Uterus (tissue), 2 donors: Measurements from ENCODE around the gene MAN2A1.

Experiments
- CTCF ChIP-seq, 4 experiments: fragments of 200-600 bp in 2 of 4; fragments of 450-650 bp in 2 of 4; sonication (generic) in 2 of 4; IDR thresholded peaks; one replicate each; pipeline ENCODE4 v1.5.1; 2016 to 2019; ENCODE audit warnings: antibody characterized with exemption in 4 of 4, mild to moderate bottlenecking in 2 of 4, moderate library complexity in 1 of 4
- POLR2A ChIP-seq, 2 donors: fragments of 450-650 bp; IDR thresholded peaks; one replicate each; pipeline ENCODE4 v1.6.1; 2016; ENCODE audit warnings: antibody characterized with exemption in 2 of 2, mild to moderate bottlenecking in 1 of 2, moderate library complexity in 1 of 2

DNA sequence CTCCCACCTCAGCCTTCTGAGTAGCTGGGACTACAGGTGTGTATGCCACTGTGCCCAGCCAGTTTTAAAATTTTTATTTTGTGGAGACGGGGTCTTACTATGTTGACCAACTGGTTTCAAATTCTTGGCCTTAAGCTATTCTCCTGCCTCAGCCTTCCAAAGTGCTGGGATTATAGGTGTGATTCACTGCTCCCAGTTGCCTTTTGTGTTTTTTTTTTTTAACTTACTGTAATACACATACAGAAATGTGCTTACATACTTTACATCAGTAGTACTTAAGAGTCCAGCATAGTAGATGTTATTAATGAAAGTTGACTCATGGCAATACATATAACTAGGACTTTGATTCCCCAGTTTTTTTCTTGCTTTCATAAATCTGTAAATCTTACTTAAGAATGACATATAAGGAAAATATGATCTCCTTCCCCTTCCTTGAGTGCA is 4.7 kb downstream of the MAN2A1 start:
- TF ChIP-seq POLR2A (IDR thresholded peaks at IDR 0.05), result no peak
- TF ChIP-seq CTCF (IDR thresholded peaks at IDR 0.05), result no peak
